Common myeloid progenitor, CD34-positive (primary cell): ENCODE measurements around the gene CFAP161.
A peak's percentile ranks its signal among the peaks of the same experiment; 100 is the strongest.

Source experiments
- CTCF ChIA-PET: fragments of 350-600 bp; sonication (Branson Sonifier 250); formaldehyde crosslinking; loops from one replicate; lab custom pipeline; 2021; ENCODE audit warnings: antibody characterized with exemption; lab: Charles Lee
- POLR2A ChIA-PET: fragments of 350-600 bp; sonication (Branson Sonifier 250); formaldehyde crosslinking; loops from one replicate; lab custom pipeline; 2021; ENCODE audit warnings: antibody characterized with exemption; lab: Charles Lee
- DNase-seq, 3 donors: peaks; one replicate each; pipeline versions ENCODE4 v3.0.0 to v3.0.0-alpha.2; 2013
- H3K27ac ChIP-seq, 2 experiments: 1 replicate in 1 of 2; 2 replicates in 1 of 2; pipeline ENCODE4 v1.7.0; 2013; ENCODE audit warnings: inconsistent platforms in 2 of 2, low read length in 2 of 2, mild to moderate bottlenecking in 2 of 2, low read depth in 1 of 2, moderate library complexity in 1 of 2; ENCODE audit not compliant: severe bottlenecking in 2 of 2, insufficient read depth in 1 of 2, poor library complexity in 1 of 2
- H3K27me3 ChIP-seq, 5 experiments: replicated peaks in 2 of 5; 1 replicate in 3 of 5; 2 replicates in 2 of 5; pipeline versions ENCODE4 v1.6.1 to v1.7.0; 2013; ENCODE audit warnings: low read length in 4 of 5, mild to moderate bottlenecking in 2 of 5, moderate library complexity in 2 of 5, inconsistent platforms in 1 of 5; ENCODE audit not compliant: insufficient read depth in 5 of 5, control insufficient read depth in 4 of 5
- H3K36me3 ChIP-seq, 4 experiments: 1 replicate in 2 of 4; 2 replicates in 2 of 4; pipeline versions ENCODE4 v1.6.1 to v1.7.0; 2013; ENCODE audit warnings: low read length in 3 of 4, control low read depth in 1 of 4, mild to moderate bottlenecking in 1 of 4; ENCODE audit not compliant: control insufficient read depth in 4 of 4, insufficient read depth in 4 of 4
- H3K4me1 ChIP-seq, 4 experiments: 1 replicate in 3 of 4; 2 replicates in 1 of 4; pipeline versions ENCODE4 v1.6.1 to v1.7.1; 2013; ENCODE audit warnings: low read length in 3 of 4, mild to moderate bottlenecking in 3 of 4, control low read depth in 1 of 4, inconsistent platforms in 1 of 4, moderate library complexity in 1 of 4; ENCODE audit not compliant: control insufficient read depth in 4 of 4, insufficient read depth in 4 of 4; ENCODE audit errors: control extremely low read depth in 1 of 4
- H3K4me3 ChIP-seq, 7 experiments: 1 replicate in 4 of 7; 2 replicates in 3 of 7; pipeline versions ENCODE4 v1.5.1 to v1.7.0; 2013; ENCODE audit warnings: mild to moderate bottlenecking in 7 of 7, low read length in 6 of 7, moderate library complexity in 6 of 7, inconsistent platforms in 2 of 7, low read depth in 2 of 7, control low read depth in 1 of 7; ENCODE audit not compliant: insufficient read depth in 4 of 7, control insufficient read depth in 1 of 7; ENCODE audit errors: extremely low read depth in 1 of 7
- H3K9me3 ChIP-seq, 5 experiments: 1 replicate in 4 of 5; 2 replicates in 1 of 5; pipeline versions ENCODE4 v1.6.1 to v1.7.1; 2013; ENCODE audit warnings: low read length in 4 of 5, mild to moderate bottlenecking in 2 of 5, inconsistent platforms in 1 of 5, low read depth in 1 of 5, moderate library complexity in 1 of 5; ENCODE audit not compliant: control insufficient read depth in 4 of 5, insufficient read depth in 2 of 5; ENCODE audit errors: control extremely low read depth in 1 of 5
- WGBS: methylation state at CpG from one replicate; pipeline ENCODE4 v1.1.5; 2013; ENCODE audit not compliant: insufficient coverage; 5-methylcytosine and 5-hydroxymethylcytosine counted together

CFAP161 gene

DNA sequence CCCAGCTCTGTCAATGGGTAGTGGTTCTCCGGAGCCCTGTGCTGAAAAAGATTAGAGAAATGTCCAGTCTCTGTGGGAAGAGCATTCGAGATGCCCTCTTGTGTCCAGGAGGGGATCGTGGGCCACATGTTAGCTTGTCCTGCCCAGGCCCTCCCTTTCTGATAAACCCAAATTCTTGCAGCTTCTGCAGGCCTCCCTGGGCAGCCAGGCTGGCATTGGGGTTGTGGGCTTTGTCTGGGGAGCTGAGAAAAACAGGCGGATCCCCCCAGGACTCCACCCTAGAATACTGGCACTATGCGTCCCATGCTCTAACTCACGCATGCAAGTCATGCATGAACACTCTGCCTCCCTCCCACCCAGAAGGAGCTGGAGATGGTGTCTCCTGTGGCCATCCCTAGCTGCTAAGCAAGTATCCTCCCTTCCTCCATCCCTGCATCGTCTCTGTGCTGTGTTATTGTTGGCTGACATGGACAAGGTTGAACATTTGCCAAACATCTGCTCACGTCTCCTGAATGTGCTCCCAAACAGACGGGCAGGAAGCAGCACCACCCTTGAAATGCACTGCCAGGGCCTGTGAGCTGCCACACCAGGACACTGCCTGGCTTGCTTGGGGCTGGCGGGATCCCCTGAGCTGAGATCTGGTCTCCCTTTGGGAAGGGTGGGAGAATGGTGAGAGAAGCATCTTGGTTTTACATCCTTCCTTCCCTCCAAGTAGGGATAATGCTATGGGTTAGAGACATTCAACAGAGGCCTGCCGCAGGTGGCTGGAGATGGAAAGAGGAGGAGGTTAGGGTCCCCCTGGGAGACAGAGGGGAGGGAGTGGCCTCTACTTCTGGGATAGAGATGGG is 26.5 kb downstream of the CFAP161 start:
- Histone ChIP-seq H3K27me3 (no peaks in the 10 kb centered on the region), H3K36me3 (no peaks in the 10 kb centered on the region), H3K9me3 (no peaks in the 10 kb centered on the region), H3K4me1 (peaks cover 3 to 40% (median 30%) of the 10 kb centered on the region in 4 experiments), H3K4me3 (no peak overlapping the region), H3K27ac (no peak overlapping the region)
- no peak for DNase-seq
- 60% methylated on average over 10 of the region's 11 CpGs for WGBS
- ChIA-PET POLR2A (no interaction called here), CTCF (interaction anchor here (1.1 to 12.8 kb wide), 3 partner anchors 14 to 112 kb away, joined by 3 to 294 read pairs (median 3); no protein-coding TSS in a partner anchor)

DNA sequence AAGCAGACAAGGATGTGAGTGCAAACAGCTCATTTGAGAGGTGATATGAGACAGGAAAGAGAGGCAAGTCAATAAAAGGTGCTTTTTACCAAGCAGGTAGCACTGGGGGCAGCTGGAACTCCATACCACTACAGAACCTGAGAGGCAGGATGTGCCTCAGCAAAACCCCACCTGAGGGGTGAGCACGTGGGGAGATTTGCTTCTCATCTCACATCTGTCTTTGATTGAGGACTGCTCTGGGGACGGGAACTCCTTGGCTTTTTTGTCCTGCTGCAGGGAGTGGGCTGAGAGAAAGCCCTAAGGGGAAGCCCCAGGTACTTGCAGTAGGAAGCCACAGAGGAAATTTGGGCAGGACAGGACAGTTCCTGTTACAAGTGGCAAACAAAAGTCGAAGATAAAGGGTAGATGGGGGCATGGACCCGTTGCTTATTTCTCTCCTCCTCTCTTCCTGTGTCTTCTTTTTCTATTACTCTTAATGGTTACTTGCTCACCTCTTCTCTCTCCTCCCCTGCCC is 27.1 kb downstream of the CFAP161 start:
- peak; percentile 36 to 62 (median 61) for DNase-seq
- Histone ChIP-seq H3K27me3 (no peaks in the 10 kb centered on the region), H3K9me3 (no peaks in the 10 kb centered on the region), H3K4me1 (peaks cover 3 to 35% (median 28%) of the 10 kb centered on the region in 4 experiments), H3K4me3 (no peak overlapping the region), H3K27ac (no peak overlapping the region), H3K36me3 (no peaks in the 10 kb centered on the region)
- POLR2A ChIA-PET: no interaction called here
- CTCF ChIA-PET: interaction anchor here (1.1 to 12.8 kb wide), 3 partner anchors 13 to 112 kb away, joined by 3 to 294 read pairs (median 3); no protein-coding TSS in a partner anchor
- 0% methylated on average over 4 of the region's 4 CpGs for WGBS

DNA sequence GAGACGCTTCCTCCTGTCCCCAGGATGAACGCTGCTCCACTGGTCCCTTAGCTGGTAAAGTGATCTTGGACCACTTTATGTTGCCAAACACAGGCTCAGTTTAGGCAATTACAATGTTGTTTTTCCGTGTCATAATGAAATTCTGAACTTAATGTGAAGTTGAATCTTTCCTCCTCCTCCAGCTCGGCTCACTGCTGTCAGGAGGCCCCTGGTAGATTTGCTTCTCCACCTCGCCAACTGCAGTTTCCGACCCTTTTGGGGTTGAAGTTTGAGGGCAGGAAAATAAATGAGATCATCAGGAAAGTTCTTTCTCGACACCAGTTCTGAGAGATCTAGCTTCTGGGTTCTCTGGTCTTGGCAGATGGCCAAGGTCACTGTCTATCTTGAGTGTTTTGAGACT is 27.8 kb downstream of the CFAP161 start:
- POLR2A ChIA-PET: no interaction called here
- CTCF ChIA-PET: interaction anchor here (12.8 kb wide), 1 partner anchor 99 kb away, joined by 294 read pairs; no protein-coding TSS in a partner anchor
- Histone ChIP-seq H3K9me3 (no peaks in the 10 kb centered on the region), H3K4me3 (no peak overlapping the region), H3K36me3 (no peaks in the 10 kb centered on the region), H3K27me3 (no peaks in the 10 kb centered on the region), H3K27ac (no peak overlapping the region), H3K4me1 (peaks cover 3 to 30% (median 28%) of the 10 kb centered on the region in 4 experiments)
- 74% methylated on average over 6 of the region's 7 CpGs for WGBS
- DNase-seq: no peak

DNA sequence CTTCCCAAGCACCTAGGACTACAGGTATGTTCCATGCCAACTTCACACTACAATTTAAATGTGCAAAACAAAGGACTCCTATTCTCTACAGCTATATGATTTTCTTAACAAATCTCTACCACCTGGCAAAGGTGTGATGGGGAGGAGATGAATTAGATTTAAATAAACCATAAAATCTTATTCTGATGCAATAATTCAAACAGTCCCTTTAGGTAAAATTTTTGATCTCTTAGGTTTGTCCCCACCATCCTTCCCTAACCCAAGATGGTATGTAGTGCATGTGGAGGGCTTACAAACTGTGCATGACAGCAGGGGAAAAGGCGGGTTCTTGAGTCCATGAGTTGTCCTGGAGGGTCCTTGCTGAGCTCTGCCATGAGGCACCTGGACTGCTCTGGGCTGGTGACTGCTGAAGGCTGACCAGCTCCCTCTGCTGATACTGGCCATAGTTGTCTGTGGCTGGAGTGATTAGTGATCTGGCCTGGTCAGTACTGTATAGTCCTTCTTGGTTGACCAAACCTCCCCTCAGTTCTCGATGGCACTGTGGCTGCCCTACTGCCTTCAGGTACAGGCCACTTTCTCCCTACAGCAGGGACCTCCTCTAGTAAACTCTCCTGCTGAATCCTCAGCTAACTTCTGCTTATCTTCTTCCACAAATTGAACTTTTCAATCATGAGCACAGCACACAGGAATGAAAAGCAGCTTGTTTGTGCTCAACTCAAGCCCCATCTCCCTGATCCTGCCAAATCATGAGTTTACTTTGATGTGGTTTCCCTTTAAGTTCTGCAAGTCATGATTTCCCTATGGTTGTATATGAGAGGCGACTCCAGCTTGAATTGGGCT is 30.1 kb downstream of the CFAP161 start:
- DNase-seq: peak; percentile 65 to 89 (median 85)
- WGBS: 17% methylated on average over 2 of the region's 3 CpGs
- H3K36me3 ChIP-seq: no peaks in the 10 kb centered on the region
- H3K27me3 ChIP-seq: no peaks in the 10 kb centered on the region
- no peak overlapping the region for H3K27ac ChIP-seq
- POLR2A ChIA-PET: no interaction called here
- H3K4me1 ChIP-seq: peaks cover 7 to 37% (median 36%) of the 10 kb centered on the region in 4 experiments
- CTCF ChIA-PET: interaction anchor here (0.6 to 5.0 kb wide), 9 partner anchors 8 to 749 kb away, joined by 3 to 34 read pairs (median 5); no protein-coding TSS in a partner anchor
- no peak overlapping the region for H3K4me3 ChIP-seq
- H3K9me3 ChIP-seq: no peaks in the 10 kb centered on the region

DNA sequence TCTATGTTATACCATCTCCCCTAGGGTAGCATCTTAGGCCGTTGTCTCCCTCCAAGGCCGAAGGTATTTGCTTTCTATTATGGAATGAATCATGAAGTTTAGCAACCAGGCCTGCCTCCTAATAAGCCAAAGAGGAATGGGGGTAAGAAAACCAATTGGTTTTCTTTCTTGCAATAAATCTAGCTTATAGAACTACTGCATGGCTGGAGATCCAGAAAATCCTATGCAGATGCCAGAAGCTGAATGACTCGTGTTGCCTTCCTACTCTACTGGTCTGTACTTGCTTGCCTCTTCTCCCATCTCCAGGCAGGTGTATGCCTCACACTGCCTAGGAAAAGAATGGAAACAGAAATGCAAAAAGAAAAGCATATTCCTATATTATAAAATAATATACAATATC is 31.5 kb downstream of the CFAP161 start:
- DNase-seq: no peak
- no peaks in the 10 kb centered on the region for H3K9me3 ChIP-seq
- H3K36me3 ChIP-seq: no peaks in the 10 kb centered on the region
- no peaks in the 10 kb centered on the region for H3K27me3 ChIP-seq
- WGBS: no CpG with 5 or more reads among the region's 3 CpGs
- no peak overlapping the region for H3K27ac ChIP-seq
- peaks cover 7 to 36% (median 35%) of the 10 kb centered on the region in 4 experiments for H3K4me1 ChIP-seq
- ChIA-PET POLR2A (no interaction called here), CTCF (interaction anchor here (1.3 to 5.0 kb wide), 4 partner anchors 10 to 101 kb away, joined by 3 to 34 read pairs (median 11); no protein-coding TSS in a partner anchor)
- H3K4me3 ChIP-seq: no peak overlapping the region

DNA sequence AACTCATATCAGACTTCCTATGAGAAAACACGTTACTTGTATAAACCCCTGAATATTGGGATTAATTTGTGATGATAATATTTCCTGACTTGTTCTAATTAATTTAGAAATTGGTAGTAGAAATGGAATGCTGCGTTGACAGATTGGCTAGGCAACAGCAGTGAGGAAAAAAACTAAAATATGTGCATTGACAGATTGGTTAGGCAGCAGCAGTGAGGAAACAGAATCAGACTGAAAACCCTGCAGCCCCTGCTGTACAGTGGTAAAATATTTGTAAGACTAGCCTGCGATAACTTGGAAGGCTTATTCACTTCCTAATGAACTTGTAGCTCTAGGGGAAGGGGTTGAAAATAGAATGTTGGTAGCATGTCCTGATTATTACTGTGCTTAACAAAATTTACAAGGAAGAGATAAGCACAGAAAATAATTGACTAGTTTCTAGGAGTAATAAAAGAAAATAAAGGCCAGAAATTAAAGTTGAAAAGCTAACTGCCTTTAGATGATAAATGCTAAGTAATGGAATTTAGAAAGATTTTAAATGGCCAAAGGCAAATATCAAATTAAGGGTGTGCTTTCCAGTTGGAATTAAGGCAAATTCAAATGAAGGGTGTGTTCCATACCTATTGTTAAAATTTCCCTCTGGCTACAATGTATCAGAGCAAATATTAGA is 32.7 kb downstream of the CFAP161 start:
- POLR2A ChIA-PET: no interaction called here
- no peak for DNase-seq
- Histone ChIP-seq H3K9me3 (no peaks in the 10 kb centered on the region), H3K27ac (no peak overlapping the region), H3K4me1 (peaks cover 5 to 27% (median 25%) of the 10 kb centered on the region in 4 experiments), H3K4me3 (no peak overlapping the region), H3K27me3 (peaks cover 0 to 2% (median 0%) of the 10 kb centered on the region in 5 experiments), H3K36me3 (no peaks in the 10 kb centered on the region)
- CTCF ChIA-PET: interaction anchor here (1.3 to 5.0 kb wide), 3 partner anchors 11 to 100 kb away, joined by 3 to 34 read pairs (median 5); no protein-coding TSS in a partner anchor
- WGBS: 69% methylated on average over 2 of the region's 3 CpGs
